VCaP (cell line): ENCODE data around the gene TMEM9.

ENCODE experiments used
- H3K27ac ChIP-seq: fragments of 450-650 bp; 2 replicates; pipeline ENCODE4 v1.5.1; 2017
- CTCF ChIP-seq: fragments of 450-650 bp; conservative IDR thresholded peaks from 2 replicates; pipeline ENCODE4 v1.5.1; 2017; ENCODE audit warnings: mild to moderate bottlenecking, moderate library complexity

Gene TMEM9

GRCh38 chr1:201139756-201140155 lies 14.5 kb downstream of the TMEM9 start:
- no peak for TF ChIP-seq CTCF
- H3K27ac ChIP-seq = no peak overlapping the region

DNA sequence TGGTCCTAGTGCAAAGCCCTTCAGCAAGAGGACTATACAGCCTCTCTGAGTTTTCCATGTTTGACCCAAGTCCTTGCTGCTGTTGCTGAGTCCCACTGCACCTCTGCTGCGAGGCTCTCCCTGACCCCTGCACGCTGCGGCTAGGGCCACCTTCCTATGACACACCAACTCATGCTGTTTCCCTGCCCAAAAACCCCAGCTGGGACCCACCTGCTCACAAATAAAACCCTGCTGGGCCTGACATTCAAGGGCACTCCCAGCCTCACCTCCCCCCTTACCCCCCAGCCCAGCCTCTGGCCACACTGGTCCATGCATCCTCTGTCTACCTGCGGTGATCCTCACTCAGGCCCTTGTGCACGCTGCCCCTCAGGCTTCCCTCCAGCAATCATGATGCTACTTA lies 15.0 kb downstream of the TMEM9 start:
- no peak overlapping the region for H3K27ac ChIP-seq
- TF ChIP-seq CTCF = no peak

DNA sequence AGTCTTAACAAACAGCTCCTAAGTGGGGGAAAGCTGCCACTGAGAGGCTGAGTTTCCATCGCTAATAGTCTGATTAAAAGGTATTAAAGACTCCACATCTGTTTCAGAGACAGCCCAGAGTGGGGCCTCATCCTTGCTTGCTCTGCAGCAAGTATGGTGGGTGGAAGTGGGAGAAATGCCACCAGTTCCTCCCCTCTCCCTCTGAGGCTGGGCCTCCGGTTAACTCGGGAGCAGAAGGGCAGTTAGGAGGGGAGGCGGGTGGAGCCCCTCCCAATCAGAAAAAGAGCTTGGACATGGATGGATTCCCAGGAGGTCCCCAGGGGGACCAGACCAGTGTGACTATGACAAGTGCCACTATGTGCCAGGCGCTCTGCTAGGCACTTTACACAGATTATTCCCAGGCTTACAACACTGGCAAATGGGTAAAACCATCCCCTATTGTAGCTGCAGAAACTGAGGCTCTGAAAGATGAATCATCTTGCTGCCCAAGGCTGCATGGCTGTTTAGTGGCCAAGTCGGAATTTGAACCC lies 15.9 kb downstream of the TMEM9 start:
- no peak overlapping the region for H3K27ac ChIP-seq
- no peak for TF ChIP-seq CTCF

GRCh38 chr1:201137579-201138310 lies 16.5 kb downstream of the TMEM9 start:
- no peak for TF ChIP-seq CTCF
- no peak overlapping the region for H3K27ac ChIP-seq

DNA sequence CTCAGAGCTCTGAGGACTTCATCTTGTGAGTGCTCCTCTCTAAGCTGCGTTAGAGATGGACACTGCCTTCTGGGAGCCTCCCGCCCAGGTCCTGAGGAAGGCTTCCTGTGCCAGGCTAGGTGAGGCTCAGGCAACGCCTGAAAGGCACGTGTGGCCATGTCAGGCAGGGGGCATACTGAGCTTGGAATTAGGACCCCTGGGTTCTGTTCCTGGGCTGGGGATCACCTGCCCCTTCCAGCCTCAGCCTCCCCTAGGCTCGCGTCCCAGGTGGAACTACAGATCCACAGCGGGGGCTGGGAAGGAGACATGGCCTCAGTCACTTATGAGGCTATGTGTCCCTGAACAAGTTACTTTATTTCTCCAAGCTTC lies 17.3 kb downstream of the TMEM9 start:
- TF ChIP-seq CTCF = no peak
- no peak overlapping the region for H3K27ac ChIP-seq

- H3K27ac ChIP-seq = no peak overlapping the region
- no peak for TF ChIP-seq CTCF
Observed at GRCh38 chr1:201136355-201137023, 17.8 kb downstream of the TMEM9 start.

- no peak for TF ChIP-seq CTCF
- no peak overlapping the region for H3K27ac ChIP-seq
Observed at GRCh38 chr1:201134405-201134804, 19.9 kb downstream of the TMEM9 start.
